Activated T-cell treated with anti-CD3 and anti-CD28 coated beads for 24 hours (primary cell): ENCODE results near the gene IL25.
"Not testable (repeated sequence)": the region's sequence is repeated elsewhere in the genome, so short reads cannot be mapped to it uniquely, and the experiment has no call there.

Experiments used
- DNase-seq: peaks from one replicate; pipeline ENCODE4 v3.0.0-alpha.2; 2020; ENCODE audit warnings: low read depth

Gene IL25

DNA sequence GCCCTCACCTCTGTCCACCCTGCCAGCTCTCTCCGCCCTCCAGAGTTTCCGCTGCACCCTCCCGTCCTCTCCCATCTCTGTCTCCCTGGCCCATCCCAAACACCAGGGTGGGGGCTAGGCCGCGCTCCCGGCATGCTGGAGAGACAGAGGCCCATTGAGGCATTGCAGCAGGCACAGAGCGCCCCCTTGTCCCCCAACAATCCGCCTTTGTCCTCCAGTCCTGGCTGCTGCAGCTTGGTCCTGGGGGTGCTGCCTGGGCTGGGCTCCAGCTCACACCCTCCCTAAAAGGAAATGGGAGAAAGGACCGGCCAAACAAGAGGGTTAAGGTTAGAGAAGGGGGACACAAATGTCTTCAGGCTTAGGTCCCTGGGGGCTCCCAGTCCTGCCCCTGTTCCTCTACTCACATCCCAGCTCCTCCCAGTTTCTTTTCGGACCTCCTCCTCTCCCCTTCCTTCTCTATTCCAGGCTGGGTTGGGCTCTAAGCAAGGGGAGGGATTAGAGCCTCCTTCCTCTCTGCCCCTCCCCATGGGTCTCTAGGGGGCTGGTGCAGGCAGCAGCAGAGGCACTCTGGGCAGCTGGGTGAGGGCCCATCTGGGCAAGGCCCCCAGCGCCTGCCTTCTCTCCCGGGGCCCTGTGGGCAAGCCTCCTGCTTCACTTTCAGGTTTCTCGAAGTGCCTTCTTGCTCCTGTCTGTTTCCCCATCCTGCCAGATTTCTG lies 4.0 kb downstream of the IL25 start, which contains the start of gene CMTM5:
Gene CMTM5, plus strand, starts transcription at position 565 of the 716 bp plus-strand sequence. CDS start 206 bp downstream, outside the sequence.
- DNase-seq, result no peak

DNA sequence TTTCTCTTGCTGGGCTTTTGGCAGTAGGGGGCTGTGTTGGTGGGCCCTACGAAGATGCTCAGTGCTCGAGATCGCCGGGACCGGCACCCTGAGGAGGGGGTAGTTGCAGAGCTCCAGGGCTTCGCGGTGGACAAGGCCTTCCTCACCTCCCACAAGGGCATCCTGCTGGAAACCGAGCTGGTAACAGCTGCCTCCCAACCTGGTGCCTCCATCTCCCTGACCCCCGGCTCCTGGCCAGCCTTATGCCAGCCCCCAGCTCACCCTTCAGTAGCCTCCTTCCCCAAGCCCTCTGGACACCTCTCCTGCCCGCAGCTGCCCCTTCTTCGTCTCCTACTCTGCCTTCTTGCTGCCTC lies 4.6 kb downstream of the IL25 start:
- DNase-seq, result no peak

DNA sequence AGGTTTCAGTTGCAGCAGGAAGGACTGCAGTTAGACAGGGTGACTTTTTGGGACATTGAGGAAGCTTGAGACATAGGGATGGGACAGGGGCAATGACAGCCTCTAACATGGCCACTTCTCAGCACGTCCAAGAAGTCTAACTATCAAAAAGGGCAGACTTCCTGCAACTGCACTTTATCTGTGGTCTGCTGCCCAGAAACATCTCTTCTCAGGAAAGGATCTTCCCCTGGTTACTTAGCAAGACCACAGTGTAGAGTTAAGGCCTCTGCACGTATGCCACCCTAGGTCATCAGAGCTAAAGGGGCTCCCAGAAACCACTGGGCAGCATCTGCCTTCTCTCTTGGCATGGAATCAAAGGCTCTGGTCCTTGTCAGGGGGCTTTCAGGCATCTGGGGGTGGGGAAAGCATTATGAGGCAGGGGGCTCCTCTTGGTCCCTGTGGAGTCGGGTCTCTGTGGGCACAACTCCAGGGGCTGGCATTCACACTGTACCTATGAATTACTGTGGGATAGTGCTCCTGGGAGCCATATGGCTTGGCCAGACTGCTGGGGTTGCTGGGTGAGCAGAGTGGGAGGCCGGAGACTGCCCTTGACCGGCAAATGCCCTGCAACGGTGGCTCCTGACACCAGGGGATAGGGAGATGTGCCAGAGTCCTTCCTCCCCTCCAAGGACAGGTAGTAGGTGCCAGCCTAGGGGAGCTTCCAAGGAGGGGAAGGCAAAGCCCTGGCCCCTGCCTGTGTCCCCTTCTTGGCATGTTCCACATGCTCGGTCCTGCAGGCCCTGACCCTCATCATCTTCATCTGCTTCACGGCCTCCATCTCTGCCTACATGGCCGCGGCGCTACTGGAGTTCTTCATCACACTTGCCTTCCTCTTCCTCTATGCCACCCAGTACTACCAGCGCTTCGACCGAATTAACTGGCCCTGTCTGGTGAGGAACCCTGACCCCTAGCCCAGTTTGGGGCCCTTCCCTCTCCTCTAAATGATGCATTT lies 5.3 kb downstream of the IL25 start:
- no peak for DNase-seq

DNA sequence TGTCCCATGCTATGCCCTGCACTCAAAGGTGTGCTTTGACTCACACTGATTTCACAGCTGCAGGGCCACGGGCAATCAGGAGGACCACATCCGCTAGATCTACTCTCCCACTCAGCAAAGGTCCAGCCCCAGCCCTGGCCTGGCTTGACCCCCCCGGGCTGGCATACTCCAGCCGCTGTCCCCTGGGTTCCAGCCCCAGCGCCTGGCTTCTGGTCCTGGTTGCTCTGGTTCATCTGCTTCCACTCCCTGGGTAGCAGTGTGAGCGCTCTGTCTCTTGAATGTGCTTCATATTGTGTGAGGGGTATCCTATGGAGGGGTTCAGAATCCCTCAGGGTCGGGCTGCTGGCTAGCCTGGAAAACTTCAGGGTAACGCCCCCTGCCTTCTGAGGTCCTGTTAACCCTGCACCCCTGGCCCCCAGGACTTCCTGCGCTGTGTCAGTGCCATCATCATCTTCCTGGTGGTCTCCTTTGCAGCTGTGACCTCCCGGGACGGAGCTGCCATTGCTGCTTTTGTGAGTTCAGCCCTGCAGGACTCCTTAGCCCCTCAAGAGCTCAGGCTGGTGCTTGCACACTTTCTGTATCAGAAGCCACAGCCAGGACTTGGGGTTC lies 6.1 kb downstream of the IL25 start:
- DNase-seq, result no peak

DNA sequence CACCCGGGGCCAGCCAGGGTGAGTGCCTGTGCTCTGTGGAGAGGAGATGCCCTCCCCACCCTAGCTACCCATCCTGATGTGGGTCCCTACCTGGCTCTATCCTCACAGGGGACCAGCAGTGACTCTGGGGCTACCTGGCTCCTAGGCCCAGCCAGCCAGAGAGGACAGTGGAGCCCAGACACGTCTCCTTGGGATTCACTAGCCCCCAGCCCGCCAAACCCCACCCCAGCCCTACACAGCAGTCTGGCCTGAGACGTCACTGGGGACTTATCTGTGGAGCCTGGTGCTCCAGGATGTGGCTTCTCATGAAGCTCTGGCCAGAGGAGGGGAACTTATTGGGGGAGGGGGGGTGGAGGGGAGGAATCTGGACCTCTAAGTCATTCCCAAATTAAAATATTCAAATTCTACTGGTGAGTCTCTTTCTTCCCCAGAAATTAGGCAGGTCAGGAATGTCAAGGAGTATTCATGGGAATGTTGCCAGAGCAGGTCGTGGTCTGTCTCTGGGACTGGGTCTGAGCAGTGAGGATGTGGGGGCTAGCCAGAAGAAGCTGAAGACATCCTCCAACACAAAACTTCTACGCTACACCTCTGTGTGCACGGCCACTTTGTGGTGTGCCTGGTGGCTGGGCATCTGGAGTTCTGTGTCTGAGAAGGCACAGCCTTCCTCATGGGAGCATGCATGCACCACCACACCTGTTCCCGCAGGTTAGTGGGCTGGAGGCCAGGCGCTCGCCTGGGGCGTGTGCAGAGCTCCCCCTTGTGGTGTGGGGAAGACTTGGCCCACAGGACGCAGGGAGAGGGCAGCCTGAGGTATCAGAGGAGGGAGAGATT lies 7.0 kb downstream of the IL25 start:
- DNase-seq, result peak; percentile 52

DNA sequence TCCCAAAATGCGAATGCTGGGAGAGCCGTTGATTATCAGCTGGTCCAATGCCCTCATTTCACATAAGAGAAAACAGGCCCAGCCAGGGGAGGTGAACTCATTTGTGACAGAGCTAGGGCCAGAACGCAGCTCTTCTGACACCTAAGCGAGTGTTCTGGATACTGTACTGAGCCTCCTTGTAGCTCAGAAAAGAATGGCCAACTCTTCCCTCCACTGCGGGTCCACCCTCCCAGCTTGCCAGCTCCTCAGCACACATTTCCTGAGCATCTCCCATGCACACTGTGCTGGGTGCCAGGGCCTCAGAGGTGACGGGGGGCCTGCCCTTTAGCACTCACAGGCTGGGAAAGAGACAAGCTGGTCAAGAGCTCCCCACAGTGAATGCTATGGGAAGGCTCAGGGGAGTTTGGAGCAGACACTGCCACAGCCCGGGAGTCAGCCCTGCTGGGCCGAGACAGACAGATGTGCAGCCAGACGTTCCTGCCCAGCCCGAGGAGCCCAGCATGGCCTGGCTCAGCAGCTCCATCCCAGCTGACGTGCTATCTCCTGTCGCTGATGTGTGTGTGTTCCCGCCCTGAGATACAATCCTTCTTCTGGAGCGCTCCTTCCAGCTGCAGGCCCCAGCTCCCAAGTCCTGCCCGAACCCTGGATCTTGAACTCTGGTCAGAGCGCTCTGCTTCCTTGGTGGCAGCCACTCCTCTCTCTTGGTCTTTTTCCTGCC lies 7.7 kb downstream of the IL25 start:
- DNase-seq, result no peak

DNA sequence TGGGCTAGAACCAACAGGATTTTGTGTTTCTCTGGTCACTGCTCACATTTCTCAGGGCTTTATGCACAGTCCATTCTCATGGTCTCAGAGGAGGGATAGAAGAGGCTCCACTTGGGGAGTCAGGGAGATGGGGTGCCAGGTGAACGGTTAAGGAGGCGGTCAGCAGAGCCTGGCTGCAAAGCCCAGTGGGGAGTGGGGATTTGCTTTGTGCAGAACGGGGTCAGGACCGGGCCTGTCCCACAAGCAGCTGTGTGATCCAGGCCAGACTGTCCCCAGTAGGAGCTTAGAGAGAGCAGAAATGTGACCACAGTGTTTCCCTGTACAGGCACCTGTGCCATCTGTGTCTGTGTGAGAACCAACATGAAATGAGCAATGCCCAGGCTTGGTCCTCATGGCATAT lies 8.4 kb downstream of the IL25 start:
- DNase-seq, result no peak

DNA sequence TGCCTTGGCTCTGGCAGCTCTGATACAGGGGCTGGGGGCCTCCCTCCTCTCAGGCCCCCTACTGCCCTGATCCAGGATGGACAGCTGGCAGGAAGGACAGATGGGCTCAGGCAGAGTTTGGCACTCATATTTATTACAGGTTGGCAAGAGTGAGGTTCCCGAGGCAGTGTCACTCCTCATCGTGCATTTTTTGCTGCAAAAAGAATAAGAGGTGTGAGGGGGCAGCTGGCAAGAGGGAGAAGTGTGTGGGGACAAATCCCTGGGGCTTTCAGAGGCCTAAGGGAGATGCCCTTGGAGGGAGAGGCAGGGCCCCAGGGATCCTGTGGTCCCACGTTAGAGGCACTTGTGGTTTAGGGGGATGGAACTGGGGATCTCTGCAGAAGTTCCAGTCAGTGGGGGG lies 9.3 kb downstream of the IL25 start:
- no peak for DNase-seq

DNA sequence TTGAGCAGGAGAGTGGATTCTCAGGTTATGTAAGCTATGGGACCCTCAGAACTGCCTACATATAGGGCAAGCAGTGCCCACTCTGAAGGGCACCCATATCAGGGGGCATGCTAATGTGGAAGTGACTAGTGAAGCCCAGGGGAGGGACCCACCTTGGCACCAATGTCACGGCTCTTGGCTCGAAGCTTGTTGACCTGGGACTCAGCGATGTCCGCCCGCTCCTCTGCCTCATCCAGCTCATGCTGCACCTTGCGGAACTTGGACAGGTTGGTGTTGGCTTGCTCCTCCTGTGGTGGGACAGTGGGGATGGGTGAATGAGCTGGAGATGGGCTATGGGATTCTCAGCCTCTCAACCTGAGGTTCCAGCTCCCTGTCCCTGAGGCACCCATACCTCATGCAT lies 9.7 kb downstream of the IL25 start:
- no peak for DNase-seq

DNA sequence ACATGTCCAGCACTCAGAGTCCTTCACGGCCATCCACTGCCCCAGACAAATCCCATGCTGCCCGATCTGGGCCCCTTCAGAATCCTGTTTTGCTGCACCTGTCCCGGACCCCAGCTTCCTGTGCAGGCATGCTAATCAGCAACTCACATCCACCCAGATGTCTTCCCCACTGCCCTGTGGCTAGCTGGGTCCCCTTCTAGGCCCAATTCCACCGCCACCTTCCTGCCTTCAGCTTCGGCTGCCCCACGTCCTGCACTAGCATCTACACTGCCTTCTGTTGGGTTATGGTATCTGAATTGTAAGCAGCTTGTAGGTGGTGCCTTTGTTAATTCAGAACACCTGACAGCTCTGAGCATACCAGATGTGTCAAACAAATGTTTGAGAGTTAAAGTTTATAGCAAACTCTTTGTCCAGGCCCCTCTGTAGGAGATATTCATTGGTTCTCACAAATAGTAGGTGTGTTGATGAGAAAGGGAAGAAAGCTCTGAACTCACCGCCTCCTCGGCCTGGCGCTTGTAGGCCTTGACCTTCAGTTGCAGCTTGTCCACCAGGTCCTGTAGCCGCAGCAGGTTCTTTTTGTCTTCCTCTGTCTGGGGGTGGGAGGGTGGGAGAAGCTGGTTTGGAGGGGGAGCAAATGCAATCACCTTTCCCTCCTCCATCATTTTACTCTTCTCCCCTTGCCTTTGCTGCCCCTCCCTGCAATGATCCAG lies 10.3 kb downstream of the IL25 start:
- no peak for DNase-seq

DNA sequence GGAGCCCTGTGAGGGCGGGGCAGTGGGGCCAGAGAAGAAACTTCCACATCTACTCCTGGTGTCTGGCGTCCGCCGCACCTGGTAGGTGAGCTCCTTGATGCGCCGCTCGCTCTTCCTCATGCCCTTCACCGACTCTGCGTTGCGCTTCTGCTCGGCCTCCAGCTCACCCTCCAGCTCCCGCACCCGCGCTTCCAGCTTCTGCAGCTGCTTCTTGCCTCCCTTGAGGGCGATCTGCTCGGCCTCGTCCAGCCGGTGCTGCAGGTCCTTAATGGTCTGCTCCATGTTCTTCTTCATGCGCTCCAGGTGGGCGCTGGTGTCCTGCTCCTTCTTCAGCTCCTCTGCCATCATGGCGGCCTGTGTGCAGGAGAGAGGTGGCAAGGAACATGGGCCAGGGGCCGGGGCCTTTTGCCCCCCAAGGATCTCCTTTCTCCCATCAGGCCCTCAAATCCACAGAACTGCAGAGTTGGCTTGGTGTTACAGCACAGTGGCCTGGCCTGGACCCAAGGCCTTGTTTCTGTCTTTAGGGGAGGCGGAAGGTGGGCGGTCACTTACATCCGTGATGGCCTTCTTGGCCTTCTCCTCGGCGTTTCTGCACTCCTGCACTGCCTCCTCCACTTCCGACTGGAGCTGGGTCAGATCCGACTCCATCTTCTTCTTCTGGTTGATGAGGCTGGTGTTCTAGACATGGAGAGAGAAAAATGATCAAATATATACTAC lies 11.9 kb downstream of the IL25 start:
- no peak for DNase-seq

DNA sequence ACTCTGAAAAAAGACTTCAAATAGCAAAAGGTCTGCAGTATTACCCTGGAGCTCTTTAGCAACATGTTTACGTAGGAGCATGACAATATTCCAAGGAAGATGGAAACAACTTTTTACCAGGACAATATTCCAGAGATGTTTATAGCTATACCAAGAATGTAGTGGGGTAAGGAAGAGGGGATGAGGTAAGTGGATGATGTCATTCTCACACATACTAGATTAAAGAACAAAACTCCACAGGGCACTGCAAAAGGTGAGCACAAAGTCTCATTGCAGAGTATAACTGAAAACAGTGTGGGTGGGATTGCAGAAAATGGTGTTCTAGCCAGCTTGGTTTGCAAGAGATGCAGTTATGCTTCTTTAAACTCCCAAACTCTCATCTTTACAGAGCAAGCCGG lies 12.6 kb downstream of the IL25 start:
- DNase-seq, result no peak

DNA sequence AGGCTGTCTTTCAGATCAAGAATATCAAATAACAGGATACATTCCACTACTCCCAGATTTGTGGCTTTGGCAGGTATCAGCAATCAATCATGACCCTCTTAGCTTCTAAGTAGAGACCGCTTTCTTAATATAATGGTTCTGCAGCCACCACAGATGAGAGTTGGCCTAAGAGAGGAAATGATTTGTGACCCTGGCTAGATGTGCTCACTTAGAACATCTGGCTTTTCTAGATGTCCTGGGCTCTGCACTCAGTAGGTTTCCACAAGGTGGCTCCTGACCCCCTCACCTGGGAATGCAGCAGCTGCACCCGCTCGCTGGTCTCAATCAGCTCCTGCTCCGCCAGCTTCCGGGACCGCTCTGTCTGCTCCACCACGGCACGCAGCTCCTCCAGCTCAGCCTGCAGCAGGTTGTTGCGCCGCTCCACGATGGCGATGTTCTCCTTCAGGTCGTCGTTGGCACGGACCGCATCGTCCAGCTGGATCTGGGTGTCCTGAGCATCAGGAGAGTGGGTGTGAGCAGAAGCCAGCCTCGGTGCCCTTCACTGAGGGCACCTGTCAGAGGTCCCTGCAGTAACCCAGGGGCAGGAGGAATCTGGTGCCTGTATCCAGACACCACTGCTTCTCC lies 13.1 kb downstream of the IL25 start:
- DNase-seq, result no peak

DNA sequence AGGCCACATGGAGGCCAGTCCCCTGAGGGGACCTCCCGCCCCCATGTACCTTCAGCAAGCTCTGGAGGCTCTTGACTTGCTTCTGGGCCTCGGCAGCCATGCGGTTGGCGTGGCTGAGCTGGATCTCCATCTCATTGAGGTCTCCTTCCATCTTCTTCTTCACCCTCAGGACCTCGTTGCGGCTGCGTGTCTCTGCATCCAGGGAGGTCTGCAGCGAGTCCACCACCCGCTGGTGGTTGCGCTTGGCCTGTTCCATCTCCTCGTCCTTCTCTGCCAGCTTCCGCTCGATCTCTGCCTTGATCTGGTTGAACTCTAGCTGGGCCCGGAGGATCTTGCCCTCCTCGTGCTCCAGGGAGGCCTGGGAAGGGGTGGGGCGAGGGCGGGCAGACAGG lies 13.7 kb downstream of the IL25 start:
- not testable (repeated sequence) for DNase-seq

DNA sequence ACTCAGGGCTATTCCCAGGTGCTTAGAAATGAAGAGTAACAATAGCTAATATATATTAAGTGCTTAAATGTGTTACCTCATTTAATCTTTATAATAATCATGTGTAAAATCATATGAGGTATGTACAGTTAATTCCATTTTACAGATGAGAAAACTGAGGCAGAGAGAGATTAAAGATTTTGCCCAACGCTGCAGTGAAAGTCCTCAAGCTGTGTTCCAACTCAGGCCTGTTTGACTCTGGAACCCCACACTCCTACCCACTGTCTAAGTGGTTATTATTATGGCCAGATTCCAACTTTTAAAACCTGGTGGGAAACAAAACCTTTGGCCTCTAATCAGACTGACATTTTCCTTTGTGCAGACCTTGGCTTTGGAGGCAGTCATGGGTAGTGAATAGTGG lies 14.4 kb downstream of the IL25 start:
- DNase-seq, result no peak

DNA sequence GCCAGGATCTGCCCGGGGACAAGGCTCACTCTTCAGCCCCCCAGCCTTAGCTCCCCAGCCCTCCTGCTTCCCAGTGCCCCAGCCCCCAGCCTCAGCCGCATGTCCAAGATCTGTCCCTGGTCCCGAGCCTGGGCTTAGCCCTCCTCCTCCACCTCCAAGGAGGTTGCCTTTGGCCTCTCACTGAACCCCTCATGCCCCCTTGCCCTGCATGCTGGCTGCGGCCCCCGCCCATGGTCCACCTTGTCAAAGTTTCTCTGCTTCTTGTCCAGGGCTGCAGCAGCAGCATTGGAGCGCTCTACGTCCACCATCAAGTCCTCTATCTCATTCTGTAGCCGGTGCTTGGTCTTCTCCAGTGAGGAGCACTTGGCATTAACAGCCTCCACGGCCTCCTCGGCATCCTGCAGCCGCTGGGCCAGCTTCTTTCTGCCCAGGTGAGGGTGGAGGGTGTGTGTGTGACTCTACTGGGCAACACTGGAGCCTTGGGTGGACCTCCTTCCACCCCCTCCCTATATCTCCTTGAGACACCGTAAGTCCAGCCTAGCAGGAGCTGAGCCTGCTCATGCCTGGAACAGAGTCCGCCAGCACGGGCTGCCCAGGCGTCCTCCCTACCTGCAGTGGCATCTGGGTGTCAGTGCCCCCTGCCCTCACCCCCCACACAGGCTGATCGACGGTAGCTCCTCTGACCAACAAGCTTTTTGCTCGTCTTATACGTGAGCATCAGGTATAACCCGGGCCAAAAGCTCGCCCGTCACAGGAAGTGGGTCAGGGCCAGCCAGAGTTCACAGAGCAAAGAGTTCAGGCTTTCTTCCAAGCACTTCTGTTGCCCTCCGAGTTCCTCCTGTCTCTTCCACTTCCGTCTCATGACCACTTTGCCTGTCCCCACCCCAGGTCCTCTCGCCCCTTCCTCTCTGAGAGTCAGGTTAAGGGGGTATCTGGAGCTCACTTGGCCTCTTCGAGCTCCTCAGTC lies 15.6 kb downstream of the IL25 start:
- DNase-seq, result no peak

DNA sequence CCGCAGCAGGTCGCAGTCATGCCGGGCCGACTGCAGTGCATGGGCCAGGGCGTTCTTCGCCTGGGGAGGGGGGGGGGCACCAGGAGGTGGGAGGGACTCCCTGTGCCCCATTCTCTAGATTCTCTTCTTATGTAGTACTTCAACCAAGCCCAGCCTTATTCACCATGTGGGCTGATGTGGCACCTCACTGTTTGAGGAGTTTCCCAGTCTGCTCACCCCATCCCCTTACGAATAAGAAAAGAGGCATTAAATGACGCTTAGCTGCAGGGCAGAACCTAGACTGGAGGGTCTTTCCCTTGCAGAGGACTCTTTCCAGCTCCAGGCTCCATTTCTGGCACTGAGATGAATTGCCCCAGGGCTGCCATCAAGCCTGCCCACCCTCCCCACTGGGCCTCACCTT lies 16.4 kb downstream of the IL25 start:
- DNase-seq, result no peak

DNA sequence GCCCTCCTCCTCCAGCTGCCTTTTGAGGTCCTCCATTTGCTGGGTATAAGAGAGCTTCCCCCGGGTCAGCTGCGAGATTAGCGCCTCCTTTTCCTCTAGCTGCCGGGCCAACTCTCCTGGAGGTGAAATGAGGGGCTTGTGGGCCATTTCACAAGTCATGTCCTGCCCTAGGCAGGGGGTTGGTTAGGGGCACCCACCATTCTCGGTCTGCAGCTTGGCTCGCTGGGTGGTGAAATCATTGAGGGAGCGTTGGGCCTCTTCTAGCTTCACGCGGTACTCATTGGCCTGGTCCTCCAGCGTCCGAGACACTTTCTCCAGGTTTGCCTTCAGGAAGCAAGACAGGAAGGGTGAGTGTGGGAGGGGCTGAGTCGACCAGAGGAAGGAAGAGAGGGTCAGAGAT lies 16.8 kb downstream of the IL25 start:
- DNase-seq, result no peak
